Immature natural killer cell (primary cell): Measurements from ENCODE around the gene GRID1. TPM values are rescaled to one million over a fixed set of nuclear protein-coding genes. Genes with fewer than 3 reads are reported as not detected.

ENCODE experiments used
- DNase-seq, 3 donors: peaks; one replicate each; pipeline ENCODE4 v3.0.0; 2022; ENCODE audit warnings: mixed read lengths in 1 of 3
- H3K27ac Mint-ChIP-seq, 6 donors: one replicate each; pipeline ENCODE4 v1.8.0; 2020; ENCODE audit warnings: mixed read lengths in 6 of 6, mild to moderate bottlenecking in 5 of 6, inconsistent platforms in 4 of 6, moderate library complexity in 3 of 6
- H3K27me3 Mint-ChIP-seq, 3 donors: one replicate each; pipeline ENCODE4 v1.8.0; 2020 to 2021; ENCODE audit warnings: low read depth in 3 of 3, mild to moderate bottlenecking in 3 of 3, mixed read lengths in 3 of 3, moderate library complexity in 3 of 3, inconsistent platforms in 1 of 3
- H3K36me3 Mint-ChIP-seq, 3 donors: one replicate each; pipeline ENCODE4 v1.8.0; 2020; ENCODE audit warnings: mixed read lengths in 3 of 3, inconsistent platforms in 2 of 3, mild to moderate bottlenecking in 2 of 3
- H3K4me1 Mint-ChIP-seq, 2 donors: one replicate each; pipeline ENCODE4 v1.8.0; 2020; ENCODE audit warnings: inconsistent platforms in 2 of 2, mild to moderate bottlenecking in 2 of 2, mixed read lengths in 2 of 2, moderate library complexity in 1 of 2
- H3K4me3 Mint-ChIP-seq, 5 donors: one replicate each; pipeline ENCODE4 v1.8.0; 2020; ENCODE audit warnings: mild to moderate bottlenecking in 5 of 5, mixed read lengths in 5 of 5, inconsistent platforms in 3 of 5, moderate library complexity in 3 of 5
- H3K9me3 Mint-ChIP-seq, 6 donors: one replicate each; pipeline ENCODE4 v1.8.0; 2020; ENCODE audit warnings: mild to moderate bottlenecking in 6 of 6, mixed read lengths in 6 of 6, inconsistent platforms in 4 of 6, moderate library complexity in 3 of 6
- polyA plus RNA-seq, 3 donors: library from polyadenylated mRNA; unstranded; fragments of 300-500 nt; fragmentation: Illumina TruSeq; gene quantifications; one replicate each; pipeline ENCODE4 v1.2.3, GENCODE V29; 2021

Gene GRID1
- polyA plus RNA-seq, 3 donors from 2014 or later, result not detected

DNA sequence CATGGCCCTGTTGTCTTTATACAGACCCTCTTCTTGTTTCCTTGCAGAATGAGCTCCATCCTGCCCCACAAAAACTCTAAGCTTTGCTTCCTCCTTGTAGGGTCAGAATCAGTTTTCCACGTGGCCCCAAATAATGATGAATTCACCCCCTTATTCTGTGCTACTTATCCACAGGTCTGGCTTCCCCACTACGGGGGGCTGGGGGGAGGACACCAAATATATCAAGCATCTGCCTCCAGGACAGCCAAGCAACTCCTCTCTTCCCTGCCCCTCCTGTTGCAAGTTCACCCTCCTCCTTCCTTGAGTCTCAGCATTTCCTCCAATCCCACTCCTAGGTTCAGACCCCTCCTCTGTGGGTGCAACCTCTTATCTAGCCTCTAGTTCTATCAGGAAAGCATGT lies 743.3 kb downstream of the GRID1 start:
- H3K27me3 Mint-ChIP-seq, result peaks cover 4% of the 10 kb centered on the region in 3 donors
- H3K4me1 Mint-ChIP-seq, result no peaks in the 10 kb centered on the region
- H3K36me3 Mint-ChIP-seq, result no peaks in the 10 kb centered on the region
- no peak for DNase-seq
- no peak overlapping the region for H3K27ac Mint-ChIP-seq
- H3K4me3 Mint-ChIP-seq, result no peak overlapping the region
- H3K9me3 Mint-ChIP-seq, result peaks cover 0 to 2% (median 0%) of the 10 kb centered on the region in 6 donors

DNA sequence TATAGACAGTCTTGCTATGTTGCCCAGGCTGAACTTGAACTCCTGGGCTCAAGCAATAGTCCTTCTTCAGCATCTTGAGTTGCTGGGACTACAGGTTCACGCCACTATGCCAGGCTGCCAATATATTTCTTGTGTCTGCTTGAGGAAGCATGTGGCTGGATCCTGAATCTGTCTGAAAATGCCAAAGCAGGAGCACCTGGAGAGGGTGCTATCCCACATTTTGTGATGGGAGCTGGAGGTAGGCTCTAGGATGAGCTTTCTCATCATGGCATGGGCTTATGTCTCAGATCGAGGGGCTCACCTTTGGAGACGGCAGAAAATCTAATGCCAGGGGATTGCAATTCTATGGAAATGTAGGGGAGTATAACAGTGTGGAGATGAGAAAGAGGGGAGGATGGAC lies 744.2 kb downstream of the GRID1 start:
- Mint-ChIP-seq H3K27ac (no peak overlapping the region), H3K27me3 (peaks cover 4 to 7% (median 6%) of the 10 kb centered on the region in 3 donors)

DNA sequence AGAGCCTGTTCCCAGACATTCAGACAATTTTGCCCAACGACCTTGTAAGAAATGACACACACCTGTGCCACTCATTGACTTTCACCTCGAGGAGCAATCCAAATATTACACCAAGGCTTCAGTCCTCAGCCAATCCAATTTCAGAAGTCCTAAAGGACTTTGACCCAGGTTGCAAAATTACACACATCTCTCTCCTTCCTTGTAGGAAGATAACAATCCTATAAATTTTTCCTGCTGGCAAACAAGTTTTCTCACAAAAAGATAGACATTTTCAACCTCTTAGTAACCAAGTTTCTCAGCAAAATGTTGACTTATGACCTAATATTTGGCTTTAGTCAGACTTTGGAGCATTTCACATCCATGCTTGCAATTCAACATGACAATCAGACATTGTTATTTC lies 745.0 kb downstream of the GRID1 start:
- Mint-ChIP-seq H3K36me3 (no peaks in the 10 kb centered on the region), H3K4me1 (no peaks in the 10 kb centered on the region), H3K27ac (no peak overlapping the region), H3K9me3 (peaks cover 0 to 2% (median 0%) of the 10 kb centered on the region in 6 donors), H3K4me3 (no peak overlapping the region), H3K27me3 (peaks cover 4 to 9% (median 7%) of the 10 kb centered on the region in 3 donors)
- no peak for DNase-seq

More for the DNA sequence above, 744.2 kb downstream of the GRID1 start:
- H3K36me3 Mint-ChIP-seq, result no peaks in the 10 kb centered on the region
- no peak for DNase-seq
- no peak overlapping the region for H3K4me3 Mint-ChIP-seq
- H3K4me1 Mint-ChIP-seq, result no peaks in the 10 kb centered on the region
- peaks cover 0 to 2% (median 0%) of the 10 kb centered on the region in 6 donors for H3K9me3 Mint-ChIP-seq

DNA sequence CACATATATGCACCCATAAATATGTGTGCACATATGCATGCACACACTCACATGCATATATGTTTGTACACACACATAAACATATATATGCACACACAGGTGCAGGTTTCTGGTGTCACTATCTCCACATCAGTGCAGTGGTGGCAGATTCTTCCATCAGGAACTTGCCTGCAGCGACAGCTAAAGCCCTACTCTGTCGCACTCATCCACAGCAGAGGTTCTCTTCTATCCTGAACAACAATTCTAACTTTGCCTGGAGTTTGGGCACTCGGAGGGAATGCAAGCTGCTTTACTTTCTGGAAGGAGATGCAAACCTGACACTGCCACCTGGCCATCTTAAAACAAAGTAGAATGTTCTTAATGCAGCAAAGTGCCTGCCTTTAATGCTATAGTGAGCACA lies 745.8 kb downstream of the GRID1 start:
- H3K9me3 Mint-ChIP-seq, result peaks cover 0 to 2% (median 0%) of the 10 kb centered on the region in 6 donors
- DNase-seq, result no peak
- H3K27ac Mint-ChIP-seq, result no peak overlapping the region
- no peaks in the 10 kb centered on the region for H3K36me3 Mint-ChIP-seq
- H3K4me1 Mint-ChIP-seq, result no peaks in the 10 kb centered on the region
- H3K27me3 Mint-ChIP-seq, result peaks cover 4 to 9% (median 8%) of the 10 kb centered on the region in 3 donors
- no peak overlapping the region for H3K4me3 Mint-ChIP-seq

DNA sequence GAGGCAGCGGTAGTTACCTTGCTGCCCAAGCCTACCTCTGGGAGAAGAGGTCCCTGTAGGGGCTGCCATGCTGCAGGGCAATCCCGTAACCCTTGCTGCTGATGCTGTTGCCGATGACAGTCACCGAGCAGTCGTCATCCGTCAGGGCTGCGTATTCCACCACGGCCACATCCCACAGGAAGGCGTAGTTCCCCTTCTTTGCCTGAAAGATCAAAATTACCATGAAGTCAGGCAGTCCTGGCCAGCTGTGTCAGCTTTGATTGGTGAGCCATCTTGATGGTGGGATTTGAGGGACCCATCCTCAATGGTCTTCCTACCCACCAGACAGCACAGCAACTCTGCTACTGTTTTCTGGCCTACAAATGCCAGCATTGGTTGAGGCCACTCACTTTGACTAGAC lies 746.8 kb downstream of the GRID1 start:
- Mint-ChIP-seq H3K4me3 (no peak overlapping the region), H3K9me3 (peaks cover 0 to 2% (median 0%) of the 10 kb centered on the region in 6 donors)

DNA sequence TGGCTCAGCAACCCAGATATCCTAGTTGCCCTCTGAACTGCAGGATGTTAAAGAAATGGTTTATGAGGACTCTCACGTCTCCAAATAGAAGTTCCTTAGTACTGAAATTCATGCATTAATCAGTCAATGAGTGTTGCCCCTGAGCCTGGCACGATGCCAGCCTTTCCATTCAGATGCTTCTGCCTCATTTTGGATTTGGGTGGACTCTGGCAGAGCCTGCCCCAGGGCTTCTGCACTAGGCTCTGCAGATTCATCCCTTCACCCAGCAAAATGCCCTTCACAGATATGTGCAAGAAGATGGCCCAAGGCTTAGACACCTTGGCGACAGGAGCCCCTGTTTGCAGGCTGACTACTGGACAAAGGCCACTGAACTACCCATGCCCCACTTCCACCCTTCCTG lies 747.8 kb downstream of the GRID1 start:
- no peak for DNase-seq
- Mint-ChIP-seq H3K9me3 (peaks cover 0 to 2% (median 0%) of the 10 kb centered on the region in 6 donors), H3K36me3 (no peaks in the 10 kb centered on the region), H3K4me1 (peaks cover 10 to 13% of the 10 kb centered on the region in 2 donors), H3K27me3 (peaks cover 4 to 9% (median 8%) of the 10 kb centered on the region in 3 donors), H3K27ac (no peak overlapping the region), H3K4me3 (no peak overlapping the region)

More for the DNA sequence above, 746.8 kb downstream of the GRID1 start:
- no peaks in the 10 kb centered on the region for H3K36me3 Mint-ChIP-seq
- DNase-seq, result no peak
- peaks cover under 1 to 3% of the 10 kb centered on the region in 2 donors for H3K4me1 Mint-ChIP-seq
- no peak overlapping the region for H3K27ac Mint-ChIP-seq
- peaks cover 4 to 9% (median 8%) of the 10 kb centered on the region in 3 donors for H3K27me3 Mint-ChIP-seq

DNA sequence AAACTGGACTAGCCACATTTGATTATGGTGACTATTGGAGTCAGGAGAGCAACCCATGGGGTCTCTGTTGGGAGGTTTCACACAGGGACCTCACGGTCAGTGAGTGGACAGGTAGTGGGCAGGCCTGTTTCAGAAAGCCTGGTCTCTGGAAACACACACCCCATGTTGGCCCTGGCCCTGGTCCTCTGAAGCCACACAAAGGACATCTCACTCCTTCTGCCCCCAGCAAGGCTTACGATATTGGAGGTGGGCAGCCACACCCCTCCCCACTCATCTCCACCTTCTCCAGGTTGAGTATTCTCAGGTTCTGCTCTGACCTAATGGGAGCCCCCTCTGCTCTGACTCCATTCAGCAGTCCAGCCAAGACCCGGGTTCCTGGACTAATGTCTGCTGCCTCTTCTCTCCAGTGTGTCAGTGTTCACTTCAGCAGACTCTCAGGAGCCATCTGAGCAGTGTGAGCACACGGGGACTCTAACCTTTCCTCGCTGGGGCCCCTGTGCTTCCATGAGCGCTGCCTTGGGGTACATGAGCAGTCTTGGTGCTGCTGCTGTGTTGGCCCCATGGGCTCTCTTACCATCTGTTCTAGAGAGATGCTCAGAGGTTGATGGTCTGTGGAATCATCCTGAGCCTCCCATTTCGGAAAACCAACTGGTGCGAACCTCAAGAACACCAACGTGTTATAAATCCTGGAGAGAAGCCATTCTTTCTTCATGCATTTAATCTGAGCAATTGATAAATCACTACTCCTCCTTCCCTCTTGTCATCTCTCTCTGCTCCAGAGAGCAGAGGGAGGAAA lies 748.6 kb downstream of the GRID1 start:
- Mint-ChIP-seq H3K36me3 (no peaks in the 10 kb centered on the region), H3K4me1 (peaks cover 16 to 22% of the 10 kb centered on the region in 2 donors), H3K27me3 (peaks cover 4 to 10% (median 5%) of the 10 kb centered on the region in 3 donors), H3K9me3 (peaks cover 0 to 2% (median 0%) of the 10 kb centered on the region in 6 donors), H3K27ac (no peak overlapping the region), H3K4me3 (no peak overlapping the region)
- no peak for DNase-seq

DNA sequence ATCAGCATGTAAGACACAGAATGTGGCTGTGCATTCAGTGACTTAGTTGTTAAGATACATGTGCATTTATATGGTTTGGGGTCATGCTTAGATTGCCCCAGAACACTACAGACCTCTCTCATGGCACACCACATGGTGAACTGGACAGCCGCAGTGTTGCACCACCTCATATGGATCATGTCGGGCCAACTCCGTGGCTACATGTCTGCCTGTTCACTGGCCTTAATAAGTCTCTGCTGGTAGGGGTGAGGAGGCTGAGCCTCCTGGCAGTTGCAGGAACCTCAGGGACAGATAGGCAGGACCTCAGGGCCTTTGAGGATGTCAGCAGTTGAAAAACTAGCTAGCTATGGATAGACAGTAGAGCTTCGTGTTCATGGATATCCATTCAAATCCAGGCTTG lies 751.0 kb downstream of the GRID1 start:
- peaks cover 4 to 17% (median 5%) of the 10 kb centered on the region in 3 donors for H3K27me3 Mint-ChIP-seq
- H3K4me1 Mint-ChIP-seq, result peaks cover 30 to 39% of the 10 kb centered on the region in 2 donors
- H3K4me3 Mint-ChIP-seq, result no peak overlapping the region
- peaks cover 0 to 3% (median 0%) of the 10 kb centered on the region in 6 donors for H3K9me3 Mint-ChIP-seq
- no peak for DNase-seq
- no peak overlapping the region for H3K27ac Mint-ChIP-seq
- H3K36me3 Mint-ChIP-seq, result no peaks in the 10 kb centered on the region

DNA sequence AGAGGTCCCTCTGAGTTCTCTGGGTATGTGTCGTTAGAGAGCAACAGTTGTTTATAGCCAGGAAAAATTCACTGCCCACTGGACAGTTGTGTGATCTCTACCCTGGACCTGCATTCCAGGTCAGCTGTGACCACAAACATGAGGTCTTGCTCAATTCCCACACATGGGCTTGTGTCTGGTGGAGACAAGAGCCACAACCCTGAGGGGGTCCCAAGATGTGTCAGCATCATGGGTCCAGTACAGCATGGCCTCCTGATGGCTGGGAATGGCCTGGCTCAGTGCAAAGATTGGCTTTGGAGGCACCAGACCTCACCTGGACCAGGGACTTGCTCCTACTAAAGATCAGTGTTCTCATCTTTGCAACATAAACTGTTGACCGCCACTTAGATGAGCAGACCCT lies 751.6 kb downstream of the GRID1 start:
- H3K4me1 Mint-ChIP-seq, result peaks cover 30 to 39% of the 10 kb centered on the region in 2 donors

DNA sequence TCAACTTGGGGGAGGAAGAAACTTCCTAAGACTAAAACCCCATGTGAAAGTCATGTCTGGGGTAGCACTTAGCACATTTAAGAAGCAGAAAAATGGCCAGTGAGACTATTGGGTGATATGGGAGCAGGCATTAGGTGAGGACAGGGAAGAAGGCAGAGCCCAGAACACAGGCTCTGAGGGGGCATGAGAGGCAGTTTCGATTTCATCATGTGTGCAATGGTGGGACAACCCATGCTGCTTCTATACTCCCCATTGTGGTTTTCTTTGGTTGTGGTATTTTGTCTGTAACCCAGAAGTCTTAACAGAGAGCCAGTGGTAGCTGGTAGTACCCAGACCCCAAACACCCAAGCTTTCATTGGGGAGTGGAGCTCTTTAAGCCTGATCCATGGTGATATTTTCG lies 752.0 kb downstream of the GRID1 start:
- Mint-ChIP-seq H3K27me3 (peaks cover 4 to 17% (median 8%) of the 10 kb centered on the region in 3 donors), H3K4me3 (no peak overlapping the region), H3K27ac (no peak overlapping the region), H3K36me3 (no peaks in the 10 kb centered on the region), H3K4me1 (peaks cover 30 to 39% of the 10 kb centered on the region in 2 donors), H3K9me3 (peaks cover 0 to 6% (median under 1%) of the 10 kb centered on the region in 6 donors)
- peak in 2 of 3 donors; percentile 5 to 8 for DNase-seq

More for the DNA sequence above, 751.6 kb downstream of the GRID1 start:
- Mint-ChIP-seq H3K27me3 (peaks cover 4 to 17% (median 8%) of the 10 kb centered on the region in 3 donors), H3K9me3 (peaks cover 0 to 6% (median 0%) of the 10 kb centered on the region in 6 donors), H3K4me3 (no peak overlapping the region), H3K27ac (no peak overlapping the region), H3K36me3 (no peaks in the 10 kb centered on the region)
- no peak for DNase-seq

DNA sequence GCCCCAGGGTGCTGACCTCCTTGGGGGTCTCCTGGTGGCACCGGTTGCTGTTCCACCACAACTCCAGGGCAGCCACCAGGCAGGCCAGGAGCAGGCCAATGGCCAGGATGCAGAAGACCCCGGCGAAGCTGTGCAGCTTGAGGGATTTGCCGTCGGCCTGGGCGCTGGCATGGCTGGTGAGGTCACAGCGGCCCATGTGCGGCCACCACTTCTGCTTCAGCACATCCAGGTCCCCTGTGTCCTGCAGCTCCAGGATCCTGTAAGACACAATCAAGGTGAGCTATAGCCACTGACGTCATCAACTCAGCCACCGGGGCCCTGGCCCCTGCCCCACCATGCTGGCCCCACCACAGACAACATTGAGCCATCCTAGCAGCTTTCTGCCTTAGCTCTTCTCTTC lies 753.2 kb downstream of the GRID1 start:
- DNase-seq, result no peak
- H3K27me3 Mint-ChIP-seq, result peaks cover 2 to 16% (median 8%) of the 10 kb centered on the region in 3 donors
- H3K36me3 Mint-ChIP-seq, result no peaks in the 10 kb centered on the region
- H3K27ac Mint-ChIP-seq, result no peak overlapping the region
- H3K4me1 Mint-ChIP-seq, result peaks cover 30 to 39% of the 10 kb centered on the region in 2 donors
- no peak overlapping the region for H3K4me3 Mint-ChIP-seq
- H3K9me3 Mint-ChIP-seq, result peaks cover 0 to 6% (median 2%) of the 10 kb centered on the region in 6 donors

DNA sequence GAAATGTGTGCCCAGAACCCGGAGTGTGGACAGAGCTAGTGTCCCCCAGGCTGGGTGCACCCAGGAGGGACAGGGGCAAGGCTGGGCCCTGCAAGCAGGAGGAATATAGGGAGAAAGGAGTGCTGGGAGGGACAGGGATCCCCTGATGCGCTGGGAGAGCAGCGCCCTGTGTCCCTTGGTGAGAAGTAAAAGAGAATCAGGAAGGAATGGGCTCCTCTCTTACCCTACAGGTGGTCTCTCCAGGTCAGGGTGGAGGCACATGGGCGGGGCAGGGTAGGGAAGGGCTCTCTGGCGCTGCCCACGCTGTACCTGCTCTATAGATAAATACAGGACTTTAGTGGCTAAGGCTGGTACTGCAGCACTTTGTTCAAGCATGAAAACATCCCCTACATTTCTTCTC lies 753.8 kb downstream of the GRID1 start:
- Mint-ChIP-seq H3K36me3 (no peaks in the 10 kb centered on the region), H3K4me1 (peaks cover 30 to 39% of the 10 kb centered on the region in 2 donors), H3K9me3 (peaks cover 0 to 8% (median 2%) of the 10 kb centered on the region in 6 donors), H3K27ac (peak overlapping the region in 4 of 6 donors; percentile 15 to 83 (median 72)), H3K4me3 (peak overlapping the region; percentile 47 to 79 (median 63)), H3K27me3 (peaks cover 2 to 12% (median 8%) of the 10 kb centered on the region in 3 donors)
- DNase-seq, result no peak

DNA sequence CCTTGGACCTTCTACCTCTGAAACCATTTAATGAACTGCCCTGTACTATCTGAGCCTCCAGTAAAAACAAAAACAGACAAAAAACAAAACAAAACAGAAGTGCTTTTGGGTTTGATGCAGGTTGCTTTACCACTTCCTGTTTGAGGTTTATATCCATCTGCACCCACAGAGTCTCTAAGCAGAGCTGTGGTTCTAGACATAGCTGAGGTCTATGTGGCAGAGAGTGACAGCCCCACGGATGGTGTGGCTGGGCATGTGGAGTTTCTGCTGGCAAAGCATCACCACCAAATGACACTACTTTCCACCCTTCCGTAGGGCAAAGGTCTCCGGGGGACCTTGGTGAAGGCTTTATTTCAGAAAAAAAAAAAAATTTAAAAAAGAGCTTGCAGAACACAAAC lies 754.2 kb downstream of the GRID1 start:
- Mint-ChIP-seq H3K36me3 (no peaks in the 10 kb centered on the region), H3K9me3 (peaks cover 0 to 8% (median 3%) of the 10 kb centered on the region in 6 donors), H3K27me3 (peaks cover 2 to 12% (median 6%) of the 10 kb centered on the region in 3 donors), H3K27ac (peak overlapping the region in 5 of 6 donors; percentile 15 to 83 (median 57)), H3K4me3 (peak overlapping the region; percentile 47 to 79 (median 63)), H3K4me1 (peaks cover 30 to 39% of the 10 kb centered on the region in 2 donors)
- DNase-seq, result peak; percentile 50 to 60 (median 58)

DNA sequence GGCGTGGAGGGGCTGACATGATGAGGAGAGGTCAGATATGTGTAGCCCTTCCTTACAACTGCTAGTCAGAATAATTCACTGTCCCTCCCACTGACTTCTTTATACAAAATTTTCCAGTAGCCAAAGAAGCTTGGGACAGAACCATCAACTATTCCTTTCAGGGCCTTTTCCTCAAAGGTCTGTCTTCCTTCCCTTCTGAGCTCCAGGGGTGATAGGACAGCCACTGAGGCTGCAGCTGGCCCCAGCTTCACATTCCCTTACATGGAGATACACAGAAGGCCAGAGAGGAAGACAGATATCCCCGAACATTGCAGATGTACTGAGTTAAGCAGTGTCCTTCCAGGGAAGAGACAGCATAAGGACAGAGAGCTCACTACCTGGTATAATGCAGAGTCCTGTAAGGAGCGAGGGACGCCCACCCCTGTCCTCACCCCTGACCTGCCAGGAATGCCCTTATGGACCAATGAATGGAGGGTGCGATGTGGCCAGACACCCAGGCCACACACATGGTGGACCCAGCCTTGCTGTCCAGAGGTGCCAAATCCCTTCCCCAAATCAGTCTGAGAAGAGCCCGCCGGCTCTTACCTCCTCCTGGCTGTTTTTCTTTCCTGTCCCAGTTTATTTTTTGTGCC lies 754.7 kb downstream of the GRID1 start:
- H3K4me1 Mint-ChIP-seq, result peaks cover 30 to 39% of the 10 kb centered on the region in 2 donors
- no peak for DNase-seq
- H3K9me3 Mint-ChIP-seq, result peaks cover 0 to 8% (median 5%) of the 10 kb centered on the region in 6 donors
- H3K27me3 Mint-ChIP-seq, result peaks cover 2 to 12% (median 3%) of the 10 kb centered on the region in 3 donors
- H3K27ac Mint-ChIP-seq, result peak overlapping the region in 4 of 6 donors; percentile 15 to 83 (median 60)
- peak overlapping the region in 4 of 5 donors; percentile 47 to 79 (median 62) for H3K4me3 Mint-ChIP-seq
- no peaks in the 10 kb centered on the region for H3K36me3 Mint-ChIP-seq
